KMS-11 (cell line): ENCODE results near the gene LPXN.

Source experiments
- H2AFZ ChIP-seq: fragments of 200-600 bp; sonication (generic); 2 replicates; pipeline ENCODE4 v1.6.1; 2016; ENCODE audit warnings: antibody characterized with exemption, mixed run types, low read depth
- H3K27ac ChIP-seq: fragments of 200-600 bp; sonication (generic); 2 replicates; pipeline ENCODE4 v1.6.1; 2016; ENCODE audit warnings: mild to moderate bottlenecking, mixed run types
- H3K27me3 ChIP-seq: fragments of 200-600 bp; sonication (generic); 2 replicates; pipeline ENCODE4 v1.6.1; 2017; ENCODE audit warnings: mild to moderate bottlenecking, low read depth, mixed run types, moderate library complexity; ENCODE audit not compliant: insufficient read depth
- H3K36me3 ChIP-seq: fragments of 200-600 bp; sonication (generic); 2 replicates; pipeline ENCODE4 v1.6.1; 2017; ENCODE audit warnings: mild to moderate bottlenecking, mixed run types; ENCODE audit not compliant: insufficient read depth
- H3K4me1 ChIP-seq: fragments of 200-600 bp; sonication (generic); 2 replicates; pipeline ENCODE4 v1.6.1; 2016; ENCODE audit warnings: mild to moderate bottlenecking, low read depth, mixed run types; ENCODE audit not compliant: poor library complexity, severe bottlenecking
- H3K4me2 ChIP-seq: fragments of 200-600 bp; sonication (generic); 2 replicates; pipeline ENCODE4 v1.7.0; 2016; ENCODE audit warnings: mild to moderate bottlenecking, mixed run types
- H3K4me3 ChIP-seq: fragments of 200-600 bp; sonication (generic); IDR thresholded peaks from 2 replicates; pipeline ENCODE4 v1.6.1; 2017; ENCODE audit warnings: low read depth, low read length, mixed read lengths; ENCODE audit not compliant: insufficient read depth
- H3K79me2 ChIP-seq: fragments of 200-600 bp; sonication (generic); 2 replicates; pipeline ENCODE4 v1.6.1; 2016; ENCODE audit warnings: low read depth, mixed run types; ENCODE audit not compliant: insufficient read depth
- H3K9ac ChIP-seq: fragments of 200-600 bp; sonication (generic); 2 replicates; pipeline ENCODE4 v1.6.1; 2016; ENCODE audit warnings: mild to moderate bottlenecking, mixed run types
- H4K20me1 ChIP-seq: fragments of 200-600 bp; sonication (generic); 2 replicates; pipeline ENCODE4 v1.6.1; 2016; ENCODE audit warnings: mild to moderate bottlenecking, mixed run types; ENCODE audit not compliant: insufficient read depth
- TF ChIP-seq, protein P1 (sequence below): fragments of 200-600 bp; sonication (generic); conservative IDR thresholded peaks from 2 replicates; pipeline ENCODE4 v1.6.1; 2017; ENCODE audit warnings: low read depth, mild to moderate bottlenecking, antibody characterized with exemption, low read length, moderate library complexity, mixed read lengths

LPXN gene

DNA sequence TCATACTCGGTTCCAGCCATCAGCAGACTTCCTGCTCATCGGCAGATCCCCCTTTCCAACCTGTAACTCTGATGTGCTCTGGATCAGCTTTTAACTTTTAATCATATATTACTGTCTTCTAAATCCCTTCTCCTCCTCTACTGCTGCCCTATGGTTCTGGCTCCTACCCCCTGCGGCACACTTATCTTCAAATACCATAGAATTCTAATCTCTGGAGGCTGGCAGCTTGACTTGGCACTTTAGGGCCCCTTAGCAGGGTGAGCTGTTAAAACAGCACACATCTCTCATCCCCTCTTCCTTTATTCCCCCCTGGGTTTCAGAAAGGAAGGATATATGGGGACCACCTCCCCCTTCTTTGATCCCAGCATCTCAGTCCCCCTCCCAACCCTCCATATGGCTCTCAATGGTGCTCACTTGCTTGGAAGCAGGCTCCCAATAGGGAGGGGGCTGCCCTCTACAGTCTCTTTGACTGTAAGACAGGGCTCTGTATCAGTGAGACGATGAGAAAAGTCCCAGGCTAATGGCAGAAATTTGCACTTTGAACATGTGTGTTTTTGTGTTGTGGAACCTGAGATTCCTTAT lies 42.4 kb upstream of the LPXN start:
- H3K4me1 ChIP-seq, result no peaks in the 10 kb centered on the region
- H3K27me3 ChIP-seq, result no peaks in the 10 kb centered on the region
- H2AFZ ChIP-seq, result no peak overlapping the region
- H3K27ac ChIP-seq, result no peak overlapping the region
- peaks cover 8% of the 10 kb centered on the region; the same call in 1 of the 2 replicates for H3K36me3 ChIP-seq
- no peaks in the 10 kb centered on the region for H4K20me1 ChIP-seq
- H3K4me3 ChIP-seq, result no peak overlapping the region
- H3K9ac ChIP-seq, result no peak overlapping the region
- TF ChIP-seq, protein P1, sequence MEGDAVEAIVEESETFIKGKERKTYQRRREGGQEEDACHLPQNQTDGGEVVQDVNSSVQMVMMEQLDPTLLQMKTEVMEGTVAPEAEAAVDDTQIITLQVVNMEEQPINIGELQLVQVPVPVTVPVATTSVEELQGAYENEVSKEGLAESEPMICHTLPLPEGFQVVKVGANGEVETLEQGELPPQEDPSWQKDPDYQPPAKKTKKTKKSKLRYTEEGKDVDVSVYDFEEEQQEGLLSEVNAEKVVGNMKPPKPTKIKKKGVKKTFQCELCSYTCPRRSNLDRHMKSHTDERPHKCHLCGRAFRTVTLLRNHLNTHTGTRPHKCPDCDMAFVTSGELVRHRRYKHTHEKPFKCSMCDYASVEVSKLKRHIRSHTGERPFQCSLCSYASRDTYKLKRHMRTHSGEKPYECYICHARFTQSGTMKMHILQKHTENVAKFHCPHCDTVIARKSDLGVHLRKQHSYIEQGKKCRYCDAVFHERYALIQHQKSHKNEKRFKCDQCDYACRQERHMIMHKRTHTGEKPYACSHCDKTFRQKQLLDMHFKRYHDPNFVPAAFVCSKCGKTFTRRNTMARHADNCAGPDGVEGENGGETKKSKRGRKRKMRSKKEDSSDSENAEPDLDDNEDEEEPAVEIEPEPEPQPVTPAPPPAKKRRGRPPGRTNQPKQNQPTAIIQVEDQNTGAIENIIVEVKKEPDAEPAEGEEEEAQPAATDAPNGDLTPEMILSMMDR, result 0 out of 2 replicates have a peak, but pooled peaks have one; percentile 22
- H3K4me2 ChIP-seq, result no peak overlapping the region
- no peaks in the 10 kb centered on the region for H3K79me2 ChIP-seq

DNA sequence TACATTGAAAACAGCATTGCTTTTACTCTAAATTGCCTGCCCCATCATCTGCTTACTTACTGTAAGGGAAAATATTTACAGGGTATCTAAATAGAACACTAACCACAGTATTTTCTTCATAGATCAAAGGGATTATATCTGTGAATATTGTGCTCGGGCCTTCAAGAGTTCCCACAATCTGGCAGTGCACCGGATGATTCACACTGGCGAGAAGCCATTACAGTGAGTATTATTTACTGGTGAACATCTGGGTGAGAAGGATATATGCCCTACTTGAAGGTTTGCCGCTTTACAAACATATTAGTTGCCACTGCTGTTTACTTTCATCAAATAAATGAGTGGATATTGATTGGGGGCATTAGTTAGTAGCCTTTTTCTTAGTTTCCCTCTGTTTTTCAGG lies 40.9 kb upstream of the LPXN start:
- Histone ChIP-seq H4K20me1 (no peaks in the 10 kb centered on the region), H3K27ac (no peak overlapping the region), H3K79me2 (no peaks in the 10 kb centered on the region), H3K4me2 (no peak overlapping the region), H3K9ac (no peak overlapping the region), H2AFZ (no peak overlapping the region), H3K36me3 (peaks cover 19% of the 10 kb centered on the region; the same call in 1 of the 2 replicates), H3K4me3 (no peak overlapping the region), H3K27me3 (no peaks in the 10 kb centered on the region), H3K4me1 (no peaks in the 10 kb centered on the region)
- TF ChIP-seq, protein P1, result no peak

DNA sequence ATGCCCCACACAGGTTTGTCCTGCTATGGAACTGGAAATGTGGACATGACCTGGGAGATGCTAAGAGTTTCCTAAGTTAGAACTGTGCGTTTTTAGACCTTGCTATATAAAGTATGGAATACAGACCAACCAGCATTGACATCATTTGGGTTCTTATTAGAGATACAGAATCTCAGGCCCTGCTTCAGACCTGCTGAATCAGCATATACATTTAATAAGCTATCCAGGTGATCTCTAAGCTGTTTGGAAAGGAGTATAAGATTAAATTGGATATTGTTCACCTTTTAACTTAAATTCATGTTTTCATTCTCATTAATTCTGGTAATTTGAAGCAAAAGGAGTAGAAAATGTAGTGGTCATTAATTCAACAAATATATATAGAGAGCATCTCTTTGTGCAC lies 39.9 kb upstream of the LPXN start:
- Histone ChIP-seq H3K4me1 (no peaks in the 10 kb centered on the region), H2AFZ (no peak overlapping the region), H3K27me3 (no peaks in the 10 kb centered on the region), H3K4me2 (no peak overlapping the region), H3K79me2 (no peaks in the 10 kb centered on the region; the same call in 1 of the 2 replicates), H3K4me3 (no peak overlapping the region), H3K9ac (no peak overlapping the region), H3K36me3 (peaks cover 19% of the 10 kb centered on the region; the same call in 1 of the 2 replicates), H4K20me1 (no peaks in the 10 kb centered on the region), H3K27ac (no peak overlapping the region)
- TF ChIP-seq, protein P1, result no peak

DNA sequence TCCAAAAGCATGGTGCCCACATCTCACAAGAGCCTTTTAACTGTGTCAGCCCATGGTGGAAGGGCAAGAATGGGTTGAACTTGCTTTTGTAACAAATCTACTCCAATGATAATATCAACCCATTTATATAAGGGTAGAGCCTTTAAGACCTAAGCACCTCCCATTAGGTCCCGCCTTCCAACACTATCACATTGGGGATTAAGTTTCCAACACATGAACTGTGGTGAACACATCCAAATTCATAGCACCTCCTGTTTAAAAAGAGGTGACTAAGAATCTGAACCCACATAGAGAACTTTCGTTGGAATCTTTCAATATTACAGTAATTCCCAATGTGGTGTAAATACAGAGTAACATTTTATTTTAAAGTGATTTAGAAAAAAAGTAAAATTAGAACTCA lies 37.6 kb upstream of the LPXN start:
- Histone ChIP-seq H3K27me3 (no peaks in the 10 kb centered on the region), H4K20me1 (no peaks in the 10 kb centered on the region), H3K4me1 (no peaks in the 10 kb centered on the region), H3K79me2 (peaks cover 10% of the 10 kb centered on the region; the same call in 1 of the 2 replicates), H3K36me3 (peaks cover 19% of the 10 kb centered on the region; the same call in 1 of the 2 replicates), H3K27ac (no peak overlapping the region), H3K4me2 (no peak overlapping the region), H3K9ac (no peak overlapping the region), H2AFZ (no peak overlapping the region), H3K4me3 (no peak overlapping the region)
- TF ChIP-seq, protein P1, result no peak
